Measurements from ENCODE around the gene LGALS9B.
"Not testable (repeated sequence)": the region's sequence is repeated elsewhere in the genome, so short reads cannot be mapped to it uniquely, and the experiment has no call there.

LGALS9B gene

DNA sequence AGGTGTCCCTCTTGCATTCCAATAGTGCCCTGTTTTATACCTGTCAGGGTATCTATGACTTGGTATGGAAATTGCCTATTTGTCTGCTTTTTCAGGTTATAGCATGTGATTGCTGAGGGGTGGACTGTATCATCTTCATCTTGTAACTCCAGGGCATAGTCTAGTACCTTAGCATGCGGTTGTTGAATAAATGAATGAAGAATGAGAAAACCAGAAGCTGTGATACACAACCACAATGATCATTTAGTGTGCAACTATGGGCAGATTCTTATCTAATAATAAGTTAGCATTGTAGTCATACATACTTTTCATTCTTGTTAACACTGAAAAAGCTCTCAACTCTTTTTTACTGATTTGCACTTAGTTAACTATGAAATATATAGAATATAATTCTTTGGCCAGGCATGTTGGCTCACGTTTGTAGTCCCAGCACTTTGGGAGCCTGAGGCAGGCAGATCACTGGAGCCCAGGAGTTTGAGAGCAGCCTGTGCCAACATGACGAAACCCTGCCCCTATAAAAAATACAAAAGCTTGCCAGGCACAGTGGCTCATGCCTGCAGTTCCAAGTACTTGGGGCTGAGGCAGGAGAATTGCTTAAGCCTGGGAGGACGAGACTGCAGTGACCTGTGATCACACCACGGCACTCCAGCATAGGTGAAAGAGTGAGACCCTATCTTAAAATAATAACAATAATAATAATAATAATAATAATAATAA, 65.9 kb downstream of the LGALS9B start:
- not testable (repeated sequence) for DNase-seq

DNA sequence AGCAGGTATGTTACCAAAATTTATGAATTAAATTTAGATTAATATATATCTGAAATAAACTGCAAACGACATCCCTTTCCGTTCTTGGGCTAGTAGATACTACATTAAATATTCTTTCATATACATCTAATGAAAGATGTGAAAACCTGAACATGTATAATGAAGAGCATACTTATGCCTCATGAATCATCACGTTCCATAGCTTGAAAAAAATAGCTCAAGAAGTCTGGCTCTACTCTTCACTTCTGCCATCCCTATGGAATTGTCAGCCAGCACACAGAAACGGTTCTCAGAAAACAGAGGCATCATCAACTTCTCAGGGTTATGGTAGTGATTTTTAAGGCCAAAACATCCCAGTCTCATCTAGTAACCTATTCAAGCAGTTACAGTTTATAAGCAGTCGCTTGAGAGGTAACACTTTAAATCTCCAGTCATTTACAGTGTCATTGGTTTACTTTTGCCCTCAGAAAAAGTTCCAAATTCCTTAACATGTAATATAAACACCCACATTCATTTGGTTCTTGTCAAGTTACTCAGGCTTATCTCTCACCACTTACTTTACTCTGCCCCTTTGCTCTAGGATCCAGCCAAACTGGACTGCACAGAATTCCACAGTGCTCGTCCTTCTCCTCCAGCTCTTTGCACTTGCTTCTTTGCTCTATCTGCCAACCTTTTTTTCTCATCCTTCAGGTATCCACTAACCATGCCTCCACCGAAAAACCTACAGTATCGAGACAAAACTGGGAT, 66.6 kb downstream of the LGALS9B start:
- not testable (repeated sequence) for DNase-seq

Data from activated CD8-positive, alpha-beta memory T cell treated with anti-CD3 and anti-CD28 coated beads, Interleukin-2, amount 50 U/mL, for 4 hours (primary cell).